ENCODE measurements around the gene IMP4.
A peak's percentile ranks its signal among the peaks of the same experiment; 100 is the strongest.

IMP4 gene

DNA sequence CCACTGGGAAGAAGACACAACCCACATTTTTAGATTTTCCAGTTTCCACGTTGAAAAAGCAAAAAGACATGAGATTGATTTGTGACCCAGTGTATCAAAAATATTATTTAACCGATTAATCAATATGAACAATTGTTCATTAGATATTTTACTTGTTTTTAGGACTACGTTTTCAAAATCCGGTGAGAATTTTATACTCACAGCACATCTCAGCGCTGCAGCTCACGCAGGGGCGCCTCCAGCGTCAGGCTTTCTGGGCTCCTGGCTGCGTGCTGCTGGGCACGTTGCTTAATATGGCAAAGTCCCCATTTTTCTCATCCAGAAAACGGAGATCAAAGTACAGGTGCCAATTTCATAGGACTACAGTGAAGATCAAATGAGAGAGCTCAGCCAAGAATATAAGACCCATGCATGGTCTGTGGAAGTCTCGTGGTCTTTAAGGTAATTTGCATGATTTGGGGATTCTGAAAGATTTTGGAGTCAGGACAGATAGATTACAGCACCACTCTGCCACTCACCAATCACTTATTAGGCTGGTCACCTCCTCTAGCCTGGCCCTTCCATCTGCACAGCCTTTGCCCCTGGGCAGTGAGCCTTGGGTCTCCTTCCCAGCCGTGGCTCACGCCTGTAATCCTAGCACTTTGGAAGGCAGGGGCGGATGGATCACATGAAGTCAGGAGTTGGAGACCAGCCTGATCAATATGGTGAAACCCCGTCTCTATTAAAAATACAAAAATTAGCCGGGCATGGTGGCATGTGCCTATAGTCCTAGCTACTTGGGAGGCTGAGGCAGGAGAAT lies 49.4 kb downstream of the IMP4 start:
- TF ChIP-seq ZFX (IDR thresholded peaks at IDR 0.05), result no peak
- no peak; the same call in 1 of the 2 replicates for TF ChIP-seq CTCF (conservative IDR thresholded peaks at IDR 0.05)
- H3K27ac ChIP-seq, result peak overlapping the region; percentile 80

- no peak overlapping the region for H3K27ac ChIP-seq
- TF ChIP-seq ZFX (IDR thresholded peaks at IDR 0.05) (no peak), CTCF (conservative IDR thresholded peaks at IDR 0.05) (no peak)
Measured at GRCh38 chr2:130393318-130393910, 50.7 kb downstream of the IMP4 start.

Data from C4-2B (cell line).